GM12874 (cell line): ENCODE data around the gene UBR3.

Experiments
- TF ChIP-seq, protein P1 (sequence below): IDR thresholded peaks from 2 replicates; pipeline ENCODE4 v1.5.1; 2011; ENCODE audit warnings: low read depth, mild to moderate bottlenecking, control low read depth, low read length, moderate library complexity; ENCODE audit not compliant: insufficient read depth

UBR3 gene

DNA sequence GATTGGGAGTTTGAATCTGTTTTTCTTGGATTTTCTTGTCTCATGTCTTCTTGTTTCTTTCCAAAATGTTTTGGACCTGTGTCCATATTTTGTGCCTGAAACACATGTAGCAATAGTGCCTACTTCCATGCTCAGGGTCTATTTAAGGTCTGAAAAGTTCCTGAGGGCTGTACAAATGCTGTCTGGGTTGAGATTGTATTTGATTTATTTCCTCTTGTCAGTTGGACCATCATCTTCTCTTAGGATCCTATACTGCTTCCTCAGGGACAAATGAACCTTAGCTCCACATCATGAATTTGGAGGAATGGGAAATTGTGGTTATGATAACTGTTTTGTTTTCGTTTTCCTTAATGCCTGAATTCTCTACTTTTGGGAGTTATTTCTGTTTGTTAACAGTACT, 59.9 kb downstream of the UBR3 start:
- TF ChIP-seq, protein P1, sequence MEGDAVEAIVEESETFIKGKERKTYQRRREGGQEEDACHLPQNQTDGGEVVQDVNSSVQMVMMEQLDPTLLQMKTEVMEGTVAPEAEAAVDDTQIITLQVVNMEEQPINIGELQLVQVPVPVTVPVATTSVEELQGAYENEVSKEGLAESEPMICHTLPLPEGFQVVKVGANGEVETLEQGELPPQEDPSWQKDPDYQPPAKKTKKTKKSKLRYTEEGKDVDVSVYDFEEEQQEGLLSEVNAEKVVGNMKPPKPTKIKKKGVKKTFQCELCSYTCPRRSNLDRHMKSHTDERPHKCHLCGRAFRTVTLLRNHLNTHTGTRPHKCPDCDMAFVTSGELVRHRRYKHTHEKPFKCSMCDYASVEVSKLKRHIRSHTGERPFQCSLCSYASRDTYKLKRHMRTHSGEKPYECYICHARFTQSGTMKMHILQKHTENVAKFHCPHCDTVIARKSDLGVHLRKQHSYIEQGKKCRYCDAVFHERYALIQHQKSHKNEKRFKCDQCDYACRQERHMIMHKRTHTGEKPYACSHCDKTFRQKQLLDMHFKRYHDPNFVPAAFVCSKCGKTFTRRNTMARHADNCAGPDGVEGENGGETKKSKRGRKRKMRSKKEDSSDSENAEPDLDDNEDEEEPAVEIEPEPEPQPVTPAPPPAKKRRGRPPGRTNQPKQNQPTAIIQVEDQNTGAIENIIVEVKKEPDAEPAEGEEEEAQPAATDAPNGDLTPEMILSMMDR: no peak

DNA sequence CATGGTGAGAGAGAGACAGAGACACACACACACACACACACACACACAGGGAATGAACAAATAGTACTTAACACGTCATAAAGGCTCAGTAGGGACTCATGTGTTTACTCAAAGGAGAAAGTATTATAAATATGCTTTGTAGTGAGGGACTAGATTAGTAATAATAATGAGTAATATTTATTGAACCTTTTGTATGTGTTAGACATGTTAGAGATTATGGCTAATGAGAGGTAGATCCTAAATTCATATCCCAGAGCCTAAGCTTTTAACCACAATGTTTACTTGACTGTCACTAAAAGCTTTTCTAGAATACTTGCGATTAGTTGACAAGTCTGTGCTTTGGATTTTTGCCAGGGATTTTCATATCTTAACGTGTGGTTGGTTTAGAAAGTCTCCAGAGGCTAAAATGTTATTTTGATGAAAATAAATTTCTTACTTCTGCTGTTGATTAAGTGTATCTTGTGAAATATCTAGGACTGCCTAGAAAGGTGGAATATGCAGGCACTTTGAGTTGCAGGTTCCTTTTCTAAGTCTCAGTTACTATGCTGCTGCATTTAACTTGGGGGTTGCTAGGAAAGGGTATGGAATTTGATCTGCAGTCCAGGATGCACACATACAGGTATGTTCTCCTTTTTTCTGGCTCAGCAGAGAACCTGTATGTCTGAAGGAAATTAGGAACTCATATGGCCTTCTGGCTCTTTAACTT, 64.5 kb downstream of the UBR3 start:
- TF ChIP-seq, protein P1: no peak

DNA sequence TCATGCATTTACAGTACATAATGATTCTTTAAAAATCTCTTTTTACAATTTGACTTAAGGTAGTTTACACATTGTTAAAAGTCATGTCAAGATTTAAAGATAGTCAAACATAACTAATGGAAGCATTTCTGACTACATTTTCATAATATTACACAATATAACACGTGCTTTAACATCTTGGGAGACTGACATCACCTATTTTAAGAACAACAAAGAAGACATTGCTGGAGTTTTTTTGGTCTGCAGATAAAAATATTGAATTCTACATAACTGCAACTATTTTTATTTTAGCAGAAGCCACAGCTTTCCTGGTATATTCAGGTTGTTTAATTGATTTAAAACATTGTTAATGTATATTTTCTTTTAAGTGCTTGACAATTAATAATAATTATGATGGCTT, 65.7 kb downstream of the UBR3 start:
- TF ChIP-seq, protein P1: no peak

DNA sequence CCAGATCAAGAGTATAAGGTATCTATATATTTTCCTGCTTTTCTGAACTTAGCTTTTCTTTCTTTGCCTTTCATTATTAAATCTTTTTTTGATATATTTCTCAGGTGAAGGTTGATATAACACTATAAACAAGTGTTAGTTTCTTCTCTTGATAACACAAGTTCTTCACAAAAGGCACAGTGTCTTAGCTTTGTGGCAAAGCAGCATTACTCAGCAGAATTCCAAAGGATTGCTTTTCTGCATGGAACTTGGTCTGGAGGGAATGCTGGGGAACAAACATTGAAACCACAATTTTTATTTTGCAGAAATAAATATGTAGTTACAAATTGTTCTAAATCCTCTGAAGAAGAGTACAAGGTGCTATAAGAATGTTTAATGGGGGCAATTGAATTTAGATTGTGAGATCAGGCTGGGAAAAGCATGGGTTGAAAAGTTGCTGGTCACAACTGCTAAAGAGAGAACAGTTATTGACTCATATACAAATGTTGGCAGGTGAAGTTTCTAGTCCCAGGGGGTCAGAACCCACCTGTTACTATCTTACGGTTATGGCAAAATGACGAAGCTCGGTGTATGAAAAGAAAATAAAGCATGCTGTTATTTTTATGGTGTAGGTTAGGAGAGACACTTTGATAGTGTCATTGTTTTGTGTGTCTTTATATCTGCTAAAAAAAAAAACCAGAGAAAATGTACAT, 68.2 kb downstream of the UBR3 start:
- TF ChIP-seq, protein P1: no peak

DNA sequence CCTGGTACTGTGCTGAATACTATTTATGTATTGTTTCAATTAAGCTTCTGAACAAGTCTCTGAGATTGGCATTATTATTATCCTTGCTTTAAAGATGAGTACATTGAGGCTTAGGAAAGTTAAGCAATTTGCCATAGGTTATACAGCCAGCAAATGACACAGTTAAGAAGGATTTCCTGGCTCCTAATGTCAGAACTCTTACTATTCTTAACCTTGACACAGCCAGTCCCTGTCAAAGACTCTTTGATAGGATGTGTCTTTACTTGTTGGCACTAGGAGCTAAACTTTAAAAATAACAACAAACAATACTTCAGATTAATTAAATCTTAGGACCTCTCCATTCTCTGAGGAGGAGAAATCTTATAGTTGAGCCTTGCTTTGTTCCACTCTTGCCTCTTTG, 70.6 kb downstream of the UBR3 start:
- TF ChIP-seq, protein P1: no peak

DNA sequence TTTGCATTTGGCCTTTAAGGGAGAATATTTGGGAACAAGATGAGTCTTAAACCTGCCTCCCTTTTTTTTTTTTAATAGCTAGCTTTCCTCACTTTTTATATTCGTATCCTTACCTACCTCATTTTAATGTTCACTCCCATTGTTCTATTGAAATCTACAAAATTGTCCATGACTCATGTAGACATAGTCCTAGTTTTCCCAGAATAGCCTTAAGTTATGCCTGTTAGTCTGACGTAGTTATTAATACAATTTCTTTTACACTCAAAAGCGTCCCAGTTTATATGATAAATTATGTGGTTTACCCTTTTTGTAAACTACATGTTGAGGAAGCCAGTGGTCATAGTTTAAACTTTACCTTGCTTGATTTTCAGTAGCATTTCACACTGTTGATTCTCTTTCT, 73.4 kb downstream of the UBR3 start:
- TF ChIP-seq, protein P1: no peak

DNA sequence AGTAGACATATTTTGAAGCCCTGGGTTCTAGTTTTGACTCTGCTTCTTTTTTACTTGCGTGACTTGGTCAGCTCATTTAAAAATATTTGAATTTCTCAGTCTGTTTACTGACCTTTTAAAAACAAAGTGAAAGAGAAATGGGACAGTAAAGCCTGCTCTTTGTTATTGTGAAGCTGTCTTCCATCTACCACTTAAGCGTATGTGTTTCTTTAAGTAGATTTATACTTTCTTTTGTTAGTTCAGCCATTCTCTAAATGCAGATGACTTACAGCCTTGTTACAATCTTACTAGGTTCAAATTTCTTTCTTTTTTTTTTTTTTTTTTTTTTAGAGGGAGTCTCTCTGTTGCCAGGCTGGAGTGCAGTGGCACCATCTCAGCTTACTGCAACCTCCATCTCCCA, 79.5 kb downstream of the UBR3 start:
- TF ChIP-seq, protein P1: no peak
